Effector CD8-positive, alpha-beta T cell (primary cell): ENCODE data around the gene SLC22A23.
A peak's percentile ranks its signal among the peaks of the same experiment; 100 is the strongest.

Experiments used
- DNase-seq: peaks from one replicate; lab custom pipeline; 2025; lab: John Stamatoyannopoulos, UW

The SLC22A23 gene

GRCh38 chr6:3240595-3240994 is 216.3 kb downstream of the SLC22A23 start:
- DNase-seq: no peak

- DNase-seq: no peak
Observed at GRCh38 chr6:3239110-3239830, 217.6 kb downstream of the SLC22A23 start.

GRCh38 chr6:3237761-3238662 is 218.8 kb downstream of the SLC22A23 start:
- DNase-seq: no peak

GRCh38 chr6:3236005-3236404 is 220.8 kb downstream of the SLC22A23 start:
- no peak for DNase-seq

- DNase-seq: no peak
Observed at GRCh38 chr6:3235486-3235885, 221.4 kb downstream of the SLC22A23 start.

- no peak for DNase-seq
Observed at GRCh38 chr6:3233904-3234303, 222.9 kb downstream of the SLC22A23 start.

- no peak for DNase-seq
Observed at GRCh38 chr6:3233321-3233720, 223.5 kb downstream of the SLC22A23 start.

GRCh38 chr6:3232017-3232945 is 224.6 kb downstream of the SLC22A23 start:
- DNase-seq: no peak

- DNase-seq: no peak
Observed at GRCh38 chr6:3231247-3232016, 225.4 kb downstream of the SLC22A23 start.

GRCh38 chr6:3230900-3231246 is 226.0 kb downstream of the SLC22A23 start:
- DNase-seq: no peak

- DNase-seq: no peak
Observed at GRCh38 chr6:3230256-3230882, 226.5 kb downstream of the SLC22A23 start.

GRCh38 chr6:3229566-3230178 is 227.2 kb downstream of the SLC22A23 start:
- no peak for DNase-seq

GRCh38 chr6:3228771-3229565 is 227.9 kb downstream of the SLC22A23 start:
- peak; percentile 25 for DNase-seq

GRCh38 chr6:3228046-3228671 is 228.7 kb downstream of the SLC22A23 start:
- no peak for DNase-seq

- DNase-seq: no peak
Observed at GRCh38 chr6:3227363-3228045, 229.3 kb downstream of the SLC22A23 start, which contains the start of gene TUBB2B. TUBB2B (minus strand) TSS chr6:3227653; CDS start chr6:3227543, 110 bp downstream.

- DNase-seq: no peak
Observed at GRCh38 chr6:3226481-3227362, 230.1 kb downstream of the SLC22A23 start.

- DNase-seq: no peak
Observed at GRCh38 chr6:3226042-3226441, 230.8 kb downstream of the SLC22A23 start.
